OCI-LY7 (cell line): ENCODE measurements around the gene SOX13. TPM values are rescaled to one million over a fixed set of nuclear protein-coding genes. Genes with fewer than 3 reads are reported as not detected.
"Not testable (repeated sequence)": the region's sequence is repeated elsewhere in the genome, so short reads cannot be mapped to it uniquely, and the experiment has no call there.

Experiments used
- BruUV-seq: library from RNA; stranded (reverse); fragments of 400-500 nt; replicated peaks from 2 replicates; lab custom pipeline; 2021; lab: Mats Ljungman, UMichigan
- CTCF ChIA-PET: fragments of 300-600 bp; sonication (Branson Sonifier 250); formaldehyde crosslinking; loops from one replicate; lab custom pipeline; 2022; ENCODE audit warnings: antibody characterized with exemption; ENCODE audit not compliant: unreplicated experiment; lab: Charles Lee
- POLR2A ChIA-PET: fragments of 300-600 bp; sonication (Branson Sonifier 250); formaldehyde crosslinking; loops from one replicate; lab custom pipeline; 2022; ENCODE audit warnings: antibody characterized with exemption; lab: Charles Lee
- DNase-seq: peaks from one replicate; pipeline ENCODE4 v3.0.0-alpha.2; 2015; ENCODE audit warnings: low spot score
- H2AFZ ChIP-seq: fragments of 200-600 bp; sonication (generic), shearing (Covaris generic); 2 replicates; pipeline ENCODE4 v1.6.1; 2014; ENCODE audit warnings: mild to moderate bottlenecking, antibody characterized with exemption, low read length, moderate library complexity
- H3K27ac ChIP-seq: fragments of 200-600 bp; sonication (generic); 2 replicates; pipeline ENCODE4 v1.5.1; 2014; ENCODE audit warnings: mixed run types, low read depth, mild to moderate bottlenecking, moderate library complexity, low read length, inconsistent platforms; ENCODE audit not compliant: poor library complexity, severe bottlenecking
- H3K36me3 ChIP-seq: fragments of 200-600 bp; sonication (generic); 2 replicates; pipeline ENCODE4 v1.6.1; 2014; ENCODE audit warnings: mild to moderate bottlenecking, antibody characterized with exemption, low read length, moderate library complexity, mixed read lengths; ENCODE audit not compliant: insufficient read depth
- H3K4me1 ChIP-seq: fragments of 200-600 bp; sonication (generic); 2 replicates; pipeline ENCODE4 v1.5.1; 2014; ENCODE audit warnings: mild to moderate bottlenecking, low read length; ENCODE audit not compliant: insufficient read depth, poor library complexity, severe bottlenecking
- H3K4me2 ChIP-seq: fragments of 200-600 bp; sonication (generic); 2 replicates; pipeline ENCODE4 v1.6.1; 2014; ENCODE audit warnings: mild to moderate bottlenecking, low read length
- H3K4me3 ChIP-seq: fragments of 200-600 bp; sonication (generic); 2 replicates; pipeline ENCODE4 v1.5.1; 2014; ENCODE audit warnings: mild to moderate bottlenecking, low read depth, low read length; ENCODE audit not compliant: poor library complexity, severe bottlenecking
- H3K79me2 ChIP-seq: fragments of 200-600 bp; sonication (generic); 2 replicates; pipeline ENCODE4 v1.6.1; 2016; ENCODE audit warnings: low read depth, mild to moderate bottlenecking, low read length, moderate library complexity, mixed read lengths; ENCODE audit not compliant: insufficient read depth
- H3K9me2 ChIP-seq: fragments of 200-600 bp; sonication (generic); 2 replicates; pipeline ENCODE4 v1.6.1; 2016; ENCODE audit warnings: mild to moderate bottlenecking, low read length, mixed read lengths; ENCODE audit not compliant: insufficient read depth
- H3K9me3 ChIP-seq: fragments of 200-600 bp; sonication (generic); 2 replicates; pipeline ENCODE4 v1.6.1; 2014; ENCODE audit warnings: mild to moderate bottlenecking, mixed run types, low read length, mixed read lengths
- H4K20me1 ChIP-seq: fragments of 200-600 bp; sonication (generic); 2 replicates; pipeline ENCODE4 v1.6.1; 2014; ENCODE audit warnings: mild to moderate bottlenecking, antibody characterized with exemption, low read length, moderate library complexity, mixed read lengths; ENCODE audit not compliant: insufficient read depth
- EZH2phosphoT487 ChIP-seq: fragments of 200-600 bp; sonication (generic); IDR thresholded peaks from 2 replicates; pipeline ENCODE4 v1.6.1; 2018; ENCODE audit warnings: low read depth, borderline replicate concordance, mild to moderate bottlenecking, mixed run types, antibody characterized with exemption, low read length, moderate library complexity, mixed read lengths
- intact Hi-C: fragments of 100-400 bp; cut with micrococcal nuclease; formaldehyde crosslinking; loops from one replicate; pipeline ENCODE4 v1.10.0; 2022; ENCODE audit not compliant: unreplicated experiment
- total RNA-seq, 2 experiments: library from RNA; depleted of rRNA in 1 of 2; stranded (reverse); fragments of >200 nt in 1 of 2; shearing (Covaris generic) in 1 of 2; gene quantifications; 2 replicates each; pipeline ENCODE4 v1.2.3, GENCODE V29; 2014 to 2022
- TF ChIP-seq, protein P1 (sequence below): fragments of 200-600 bp; sonication (generic); conservative IDR thresholded peaks from 2 replicates; pipeline ENCODE4 v1.5.1; 2014; ENCODE audit warnings: mild to moderate bottlenecking, antibody characterized with exemption, low read length, moderate library complexity, mixed read lengths

The SOX13 gene
- total RNA-seq, 2 experiments from 2014 or later, result 0.27 TPM; not detected in 1

DNA sequence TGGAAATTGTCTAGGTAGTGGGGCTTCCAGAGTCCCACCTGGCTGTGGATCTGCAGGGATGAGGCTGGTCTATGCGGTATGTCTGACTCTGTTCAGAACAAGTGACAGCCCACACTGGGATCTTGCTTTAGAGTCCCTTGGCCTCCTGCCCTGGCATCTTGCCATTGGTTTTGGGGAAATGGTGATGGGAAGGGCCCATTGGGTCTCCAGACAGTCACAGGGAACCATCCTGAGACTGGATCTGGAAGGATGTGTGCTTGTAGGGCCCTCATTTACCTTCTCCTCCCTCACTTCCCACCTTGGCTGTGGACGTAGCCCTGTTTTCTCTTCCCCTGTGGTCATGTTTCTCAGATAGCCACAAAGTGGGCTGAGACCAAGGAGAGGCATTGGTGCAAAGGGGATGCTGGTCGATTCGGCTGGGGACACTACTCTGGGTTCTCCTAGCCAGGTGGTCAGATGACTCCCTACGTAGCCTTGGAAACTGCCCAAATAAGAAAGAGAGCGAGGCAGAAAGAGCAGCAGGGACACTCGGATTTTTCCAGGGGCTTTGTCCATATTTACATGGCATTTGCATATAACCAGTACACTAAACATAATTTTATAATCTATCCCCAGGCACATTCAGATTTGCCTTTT, 15.1 kb downstream of the SOX13 start:
- no peak for TF ChIP-seq EZH2phosphoT487
- TF ChIP-seq, protein P1, sequence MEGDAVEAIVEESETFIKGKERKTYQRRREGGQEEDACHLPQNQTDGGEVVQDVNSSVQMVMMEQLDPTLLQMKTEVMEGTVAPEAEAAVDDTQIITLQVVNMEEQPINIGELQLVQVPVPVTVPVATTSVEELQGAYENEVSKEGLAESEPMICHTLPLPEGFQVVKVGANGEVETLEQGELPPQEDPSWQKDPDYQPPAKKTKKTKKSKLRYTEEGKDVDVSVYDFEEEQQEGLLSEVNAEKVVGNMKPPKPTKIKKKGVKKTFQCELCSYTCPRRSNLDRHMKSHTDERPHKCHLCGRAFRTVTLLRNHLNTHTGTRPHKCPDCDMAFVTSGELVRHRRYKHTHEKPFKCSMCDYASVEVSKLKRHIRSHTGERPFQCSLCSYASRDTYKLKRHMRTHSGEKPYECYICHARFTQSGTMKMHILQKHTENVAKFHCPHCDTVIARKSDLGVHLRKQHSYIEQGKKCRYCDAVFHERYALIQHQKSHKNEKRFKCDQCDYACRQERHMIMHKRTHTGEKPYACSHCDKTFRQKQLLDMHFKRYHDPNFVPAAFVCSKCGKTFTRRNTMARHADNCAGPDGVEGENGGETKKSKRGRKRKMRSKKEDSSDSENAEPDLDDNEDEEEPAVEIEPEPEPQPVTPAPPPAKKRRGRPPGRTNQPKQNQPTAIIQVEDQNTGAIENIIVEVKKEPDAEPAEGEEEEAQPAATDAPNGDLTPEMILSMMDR, result no peak
- Histone ChIP-seq H3K4me3 (no peak overlapping the region), H3K4me1 (no peaks in the 10 kb centered on the region), H3K27ac (no peak overlapping the region), H3K4me2 (no peak overlapping the region), H2AFZ (no peak overlapping the region), H4K20me1 (no peaks in the 10 kb centered on the region), H3K79me2 (no peaks in the 10 kb centered on the region), H3K9me3 (no peaks in the 10 kb centered on the region), H3K9me2 (no peaks in the 10 kb centered on the region), H3K36me3 (no peaks in the 10 kb centered on the region)
- DNase-seq, result no peak
- BruUV-seq, result no TSS peak
- ChIA-PET CTCF (no interaction called here), POLR2A (no interaction called here)
- intact Hi-C loops, result no loop called here

DNA sequence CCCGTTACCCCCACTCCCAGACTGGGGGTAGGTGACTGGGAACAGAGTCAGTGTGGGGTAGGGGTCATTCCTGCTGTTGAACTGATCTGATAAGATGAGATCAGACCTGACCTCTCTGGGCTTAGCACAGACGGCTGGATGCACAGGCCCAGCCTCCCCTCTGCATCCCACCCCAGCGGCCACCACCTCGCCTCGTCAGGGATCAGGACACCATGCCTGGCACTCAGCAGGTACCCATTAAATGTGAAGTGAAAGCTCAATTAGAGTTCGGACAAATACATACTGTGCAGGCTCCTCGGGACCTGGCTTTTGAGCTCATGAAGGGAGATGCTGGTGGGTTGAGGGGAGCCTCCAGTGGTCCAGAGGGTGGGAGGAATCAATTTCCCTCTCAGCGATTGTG, 15.7 kb downstream of the SOX13 start:
- Histone ChIP-seq H3K9me2 (no peaks in the 10 kb centered on the region), H3K27ac (no peak overlapping the region), H3K9me3 (no peaks in the 10 kb centered on the region), H4K20me1 (no peaks in the 10 kb centered on the region), H3K36me3 (no peaks in the 10 kb centered on the region), H2AFZ (no peak overlapping the region), H3K79me2 (no peaks in the 10 kb centered on the region), H3K4me1 (no peaks in the 10 kb centered on the region), H3K4me3 (no peak overlapping the region), H3K4me2 (no peak overlapping the region)
- intact Hi-C loops, result no loop called here
- no TSS peak for BruUV-seq
- no peak for DNase-seq
- POLR2A ChIA-PET, result no interaction called here
- no peak for TF ChIP-seq EZH2phosphoT487
- TF ChIP-seq, protein P1, result no peak
- CTCF ChIA-PET, result no interaction called here

DNA sequence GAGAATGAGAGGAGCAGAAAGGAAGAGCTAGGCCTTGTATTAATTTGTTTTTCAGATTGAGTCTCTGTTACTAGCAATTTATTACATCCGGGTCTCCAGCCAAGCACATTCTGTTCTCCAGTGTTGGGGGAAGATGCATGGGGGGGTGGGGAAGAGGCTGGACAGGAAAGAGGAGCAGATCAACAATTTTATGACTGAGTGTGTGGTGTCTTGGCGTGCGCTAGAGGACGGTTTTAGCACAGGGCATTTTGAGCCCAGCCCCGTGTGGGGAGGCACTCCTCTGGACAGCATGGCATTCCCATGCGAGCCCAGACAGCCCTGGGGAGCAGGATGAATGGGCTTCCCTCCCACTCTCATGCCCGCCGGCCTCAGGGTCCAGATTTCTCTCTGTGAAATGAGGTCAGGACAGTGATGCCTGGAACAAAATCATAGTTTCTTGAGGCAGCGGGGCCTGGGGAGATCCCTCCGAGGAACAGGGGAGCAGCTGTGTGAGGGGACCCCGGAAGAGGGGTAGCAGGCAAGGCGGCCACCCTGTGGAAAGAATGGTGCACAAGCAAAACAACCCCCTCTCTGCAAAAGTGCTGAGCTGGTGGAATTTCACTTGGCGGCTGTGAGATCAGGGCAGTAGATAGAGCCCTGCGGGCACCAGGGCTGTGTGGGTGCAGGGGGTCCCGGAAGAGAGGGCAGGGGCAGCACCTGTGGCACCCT, 16.3 kb downstream of the SOX13 start:
- no peak for DNase-seq
- Histone ChIP-seq H3K4me2 (no peak overlapping the region), H3K9me2 (no peaks in the 10 kb centered on the region), H2AFZ (no peak overlapping the region), H3K36me3 (no peaks in the 10 kb centered on the region), H3K79me2 (no peaks in the 10 kb centered on the region), H3K4me1 (no peaks in the 10 kb centered on the region), H3K9me3 (no peaks in the 10 kb centered on the region), H3K27ac (no peak overlapping the region), H4K20me1 (no peaks in the 10 kb centered on the region), H3K4me3 (no peak overlapping the region)
- BruUV-seq, result no TSS peak
- TF ChIP-seq, protein P1, result no peak
- TF ChIP-seq EZH2phosphoT487, result no peak
- ChIA-PET CTCF (no interaction called here), POLR2A (interaction anchor here (0.5 kb wide), 2 partner anchors 11 to 31 kb away, joined by 3 read pairs; no protein-coding TSS in a partner anchor)
- intact Hi-C loops, result no loop called here

DNA sequence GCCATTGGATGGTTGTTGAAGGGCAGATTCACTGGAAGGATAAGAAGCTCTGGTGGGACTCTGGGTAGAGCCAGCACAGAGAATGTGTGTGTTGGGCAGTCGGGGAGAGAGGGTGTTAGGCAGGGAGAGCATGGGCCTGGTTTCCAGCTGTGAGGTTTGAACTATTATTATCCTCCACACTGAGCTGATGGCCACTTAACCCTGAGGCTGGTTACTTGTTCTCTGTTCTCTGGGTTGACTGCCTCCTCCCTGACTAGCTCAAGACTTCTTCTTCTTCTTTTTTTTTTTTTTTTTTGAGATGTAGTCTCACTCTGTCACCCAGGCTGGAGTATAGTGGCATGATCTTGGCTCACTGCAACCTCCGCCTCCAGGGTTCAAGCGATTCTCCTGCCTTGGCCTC, 17.2 kb downstream of the SOX13 start:
- H3K4me1 ChIP-seq, H3K36me3 ChIP-seq, H3K9me3 ChIP-seq, H4K20me1 ChIP-seq, H3K9me2 ChIP-seq, CTCF ChIA-PET, intact Hi-C loops, H2AFZ ChIP-seq, H3K27ac ChIP-seq, H3K79me2 ChIP-seq, H3K4me3 ChIP-seq, BruUV-seq, H3K4me2 ChIP-seq, DNase-seq: not testable (repeated sequence)
- POLR2A ChIA-PET, result interaction anchor here (0.6 to 1.0 kb wide), 4 partner anchors 31 to 857 kb away, joined by 3 to 5 read pairs (median 4); no protein-coding TSS in a partner anchor
